GM12874 (cell line): ENCODE measurements around the gene JDP2.

Source experiments
- TF ChIP-seq, protein P1 (sequence below): IDR thresholded peaks from 2 replicates; pipeline ENCODE4 v1.5.1; 2011; ENCODE audit warnings: low read depth, mild to moderate bottlenecking, control low read depth, low read length, moderate library complexity; ENCODE audit not compliant: insufficient read depth

JDP2 gene

DNA sequence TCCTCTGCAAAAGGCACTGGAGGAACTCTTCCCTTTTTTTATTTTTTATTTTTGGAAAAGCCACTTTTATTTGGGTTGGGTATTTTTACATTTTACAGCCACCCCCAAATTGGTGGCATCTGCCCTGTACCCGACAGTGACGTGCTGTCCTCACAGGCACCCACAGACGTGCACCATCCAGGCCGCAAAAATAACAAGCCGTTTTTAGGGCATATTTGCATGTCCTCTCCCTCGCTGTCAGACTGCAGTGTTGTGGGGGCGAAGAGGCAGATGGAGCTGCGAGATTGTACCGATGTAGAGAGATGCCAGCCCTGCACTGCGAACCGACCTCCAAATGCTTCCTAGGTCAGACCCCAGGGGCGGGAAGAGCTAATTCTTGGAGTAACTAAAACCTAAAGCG lies 12.2 kb downstream of the JDP2 start:
- TF ChIP-seq, protein P1, sequence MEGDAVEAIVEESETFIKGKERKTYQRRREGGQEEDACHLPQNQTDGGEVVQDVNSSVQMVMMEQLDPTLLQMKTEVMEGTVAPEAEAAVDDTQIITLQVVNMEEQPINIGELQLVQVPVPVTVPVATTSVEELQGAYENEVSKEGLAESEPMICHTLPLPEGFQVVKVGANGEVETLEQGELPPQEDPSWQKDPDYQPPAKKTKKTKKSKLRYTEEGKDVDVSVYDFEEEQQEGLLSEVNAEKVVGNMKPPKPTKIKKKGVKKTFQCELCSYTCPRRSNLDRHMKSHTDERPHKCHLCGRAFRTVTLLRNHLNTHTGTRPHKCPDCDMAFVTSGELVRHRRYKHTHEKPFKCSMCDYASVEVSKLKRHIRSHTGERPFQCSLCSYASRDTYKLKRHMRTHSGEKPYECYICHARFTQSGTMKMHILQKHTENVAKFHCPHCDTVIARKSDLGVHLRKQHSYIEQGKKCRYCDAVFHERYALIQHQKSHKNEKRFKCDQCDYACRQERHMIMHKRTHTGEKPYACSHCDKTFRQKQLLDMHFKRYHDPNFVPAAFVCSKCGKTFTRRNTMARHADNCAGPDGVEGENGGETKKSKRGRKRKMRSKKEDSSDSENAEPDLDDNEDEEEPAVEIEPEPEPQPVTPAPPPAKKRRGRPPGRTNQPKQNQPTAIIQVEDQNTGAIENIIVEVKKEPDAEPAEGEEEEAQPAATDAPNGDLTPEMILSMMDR, result no peak

DNA sequence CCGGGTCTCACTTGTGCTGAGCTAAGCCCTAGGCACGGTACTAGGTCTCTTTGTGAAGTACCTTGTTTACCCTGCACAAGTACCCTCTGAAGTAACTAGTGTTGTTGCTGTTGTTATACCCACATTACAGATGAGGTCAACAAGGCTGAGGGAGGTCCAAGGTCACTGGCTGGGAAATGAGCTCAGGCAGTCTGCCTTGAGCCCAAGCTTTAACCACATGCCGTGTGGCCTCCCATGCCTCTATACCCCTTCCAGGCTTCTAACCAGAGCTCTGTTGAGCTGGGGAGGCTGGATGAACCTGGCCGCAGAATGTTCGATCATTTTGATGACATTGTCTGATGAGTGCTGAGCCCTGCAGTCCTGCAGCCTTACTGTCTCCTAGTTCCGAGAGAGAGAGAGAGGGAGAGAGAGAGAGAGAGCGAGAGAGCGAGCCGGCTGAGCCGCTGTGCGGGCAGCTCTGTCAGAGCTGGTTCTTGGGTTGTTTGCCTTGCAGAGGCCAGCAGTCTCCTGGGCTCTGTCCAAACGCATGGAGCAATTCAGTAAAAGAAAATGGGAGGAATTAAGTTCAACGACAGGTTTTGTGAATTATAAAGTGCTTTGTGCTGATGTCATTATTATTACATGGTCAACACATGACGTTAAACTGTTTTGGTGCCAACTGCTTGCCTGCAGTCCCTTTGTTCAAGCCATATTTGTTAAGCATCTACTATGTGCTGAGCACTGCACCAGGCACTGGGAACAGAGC lies 13.1 kb downstream of the JDP2 start:
- TF ChIP-seq, protein P1, result no peak

DNA sequence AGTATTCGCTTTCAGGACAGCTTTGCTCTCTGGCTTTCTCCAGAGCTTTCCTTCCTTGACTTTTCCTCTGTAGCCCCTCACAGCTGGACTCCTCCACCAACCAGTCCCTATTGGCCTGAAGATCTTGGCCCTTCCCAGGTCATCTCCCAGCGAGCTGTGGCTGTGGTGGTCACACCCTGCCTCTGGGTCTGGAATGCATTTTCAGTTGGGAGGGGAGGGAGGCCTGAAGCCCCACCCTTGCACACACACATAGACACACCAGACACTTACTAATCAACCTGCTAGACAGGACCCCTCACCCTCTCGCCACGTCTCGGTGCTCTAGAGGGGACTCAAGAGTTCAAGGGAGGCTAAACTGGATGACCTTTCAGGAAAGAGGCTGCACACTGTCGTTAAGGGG lies 13.9 kb downstream of the JDP2 start:
- TF ChIP-seq, protein P1, result no peak

DNA sequence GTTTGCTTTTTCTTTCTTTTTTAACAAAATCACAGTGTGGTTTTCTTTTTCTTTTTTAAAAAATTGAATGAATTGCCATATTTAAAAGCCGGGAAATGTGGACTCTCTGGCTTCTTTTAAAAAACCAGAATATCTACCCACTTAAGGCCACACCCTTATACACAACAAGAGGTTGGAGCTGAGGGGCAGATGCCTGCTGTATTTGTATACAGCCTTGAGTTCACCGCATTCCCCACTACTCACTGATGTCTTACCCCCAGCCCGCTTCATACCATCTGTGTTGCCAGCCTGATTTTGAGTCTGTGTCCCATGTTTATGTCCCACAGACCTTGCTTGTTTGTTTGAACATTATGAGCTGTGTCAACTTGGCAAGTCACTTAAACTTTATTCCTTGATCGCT lies 14.3 kb downstream of the JDP2 start:
- TF ChIP-seq, protein P1, result no peak

DNA sequence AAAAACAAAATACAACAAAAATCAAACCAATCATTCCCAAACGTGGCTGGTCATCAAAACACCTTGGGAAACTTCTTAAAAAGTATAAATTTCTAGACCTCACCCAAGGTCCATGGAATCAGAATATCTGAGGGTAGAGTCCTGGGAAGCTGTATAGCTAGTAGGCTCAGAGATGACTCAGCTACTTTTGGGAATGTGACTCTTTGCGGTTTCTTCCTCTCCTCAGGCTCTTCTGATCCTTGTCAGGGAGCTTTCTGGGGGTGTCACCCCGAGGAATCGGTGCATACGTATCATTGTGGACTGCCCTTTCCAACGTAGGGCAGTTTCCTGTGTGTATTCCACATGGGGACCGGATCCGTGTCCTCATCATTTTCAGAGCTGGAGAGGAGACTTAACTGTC lies 14.8 kb downstream of the JDP2 start:
- TF ChIP-seq, protein P1, result no peak

DNA sequence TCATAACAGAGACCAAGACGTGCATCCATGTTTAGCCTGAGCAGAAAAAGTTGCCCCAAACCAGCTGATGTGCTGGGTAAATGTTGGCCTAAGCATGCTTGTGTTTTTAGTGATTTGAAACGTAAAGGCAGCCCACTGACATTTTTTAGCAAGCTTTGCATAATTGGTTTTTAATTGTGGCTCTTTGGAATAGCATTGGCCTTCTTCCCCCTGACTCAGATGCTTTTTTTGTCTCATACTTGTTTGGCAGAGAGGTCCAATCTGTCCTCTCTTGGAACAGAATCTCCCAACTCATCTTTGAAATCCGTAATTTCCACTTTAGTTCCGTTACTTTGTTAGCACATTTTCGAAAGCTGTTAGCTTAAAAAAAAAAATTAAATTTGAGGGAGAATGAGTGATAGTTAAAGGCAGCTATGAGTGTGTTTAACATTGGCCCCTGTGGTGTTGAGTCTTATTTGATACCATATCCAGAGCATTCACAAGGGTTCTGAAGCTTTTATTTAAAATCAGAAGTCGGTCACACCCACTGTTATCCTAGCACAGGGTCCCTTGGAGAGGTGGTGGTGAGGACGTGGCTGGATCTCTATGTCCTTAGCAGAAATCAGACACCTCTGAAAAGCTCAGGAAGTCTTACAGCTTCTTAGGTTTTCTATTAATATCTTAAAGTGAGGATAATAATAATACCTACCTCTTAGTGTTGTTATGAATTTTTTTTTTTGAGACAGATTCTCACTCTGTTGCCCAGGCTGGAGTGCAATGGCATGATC lies 15.6 kb downstream of the JDP2 start:
- TF ChIP-seq, protein P1, result no peak

DNA sequence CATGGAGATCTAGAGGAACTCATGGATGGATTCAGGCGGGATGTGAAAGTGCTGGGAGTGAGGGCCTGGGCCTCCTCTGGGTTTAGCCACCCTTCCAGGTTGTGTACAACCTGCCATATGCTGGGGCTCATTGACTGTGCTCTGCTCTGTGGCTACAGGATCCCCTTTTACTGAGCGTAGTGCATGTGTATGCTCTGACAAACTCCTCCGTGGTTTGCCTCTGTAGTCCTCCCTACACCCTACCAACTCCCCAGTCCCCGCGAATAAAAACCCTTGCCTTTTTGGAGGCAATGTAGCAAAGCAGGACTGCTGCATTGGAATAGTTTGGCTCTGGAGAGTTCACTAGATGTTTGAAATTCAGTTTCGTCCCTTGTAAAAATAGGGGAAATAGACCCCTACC lies 17.4 kb downstream of the JDP2 start:
- TF ChIP-seq, protein P1, result no peak
